Activated CD4-positive, CD25-positive, alpha-beta regulatory T cell (primary cell): Measurements from ENCODE around the gene GRIK4.
A peak's percentile ranks its signal among the peaks of the same experiment; 100 is the strongest.
"Not testable (repeated sequence)": the region's sequence is repeated elsewhere in the genome, so short reads cannot be mapped to it uniquely, and the experiment has no call there.

ENCODE experiments used
- DNase-seq, 4 experiments: peaks; one replicate each; lab custom pipeline; 2025; lab: John Stamatoyannopoulos, UW

Gene GRIK4

DNA sequence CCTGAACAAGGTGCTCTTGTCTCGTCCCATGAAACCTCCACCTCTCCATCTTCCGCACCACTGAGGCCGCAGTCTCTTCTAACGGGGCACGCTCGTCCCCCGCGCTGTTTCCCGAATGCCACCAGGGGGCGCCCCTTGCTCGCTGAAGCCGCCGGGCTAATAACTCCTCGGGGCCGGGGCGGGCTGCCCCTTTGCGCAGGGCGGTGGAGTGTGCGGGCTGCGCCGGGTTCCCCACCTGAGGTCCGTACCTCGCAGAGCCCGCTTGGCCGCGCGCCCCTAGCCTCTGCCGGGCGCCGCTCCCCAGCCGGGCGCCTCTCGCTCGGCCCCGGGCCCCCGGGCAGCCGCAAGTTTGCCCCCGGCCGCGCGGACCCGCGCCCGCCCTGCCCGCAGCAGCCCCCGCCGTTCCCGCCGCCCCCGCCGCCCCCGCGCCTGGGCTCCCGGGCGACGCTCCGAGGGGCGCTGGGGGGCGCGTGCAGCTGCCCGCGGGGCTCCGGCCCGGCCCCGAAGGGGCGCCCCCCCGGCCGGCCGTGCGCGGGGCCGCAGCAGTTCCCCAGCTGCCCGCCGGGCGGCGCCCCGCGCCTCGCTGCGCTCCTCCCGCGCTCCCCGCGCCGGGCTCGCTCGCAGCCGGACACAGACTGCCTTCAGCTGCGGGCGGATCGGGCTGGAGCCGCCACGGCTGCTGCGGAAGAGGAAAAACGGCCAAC, at the start of gene GRIK4:
TSS of gene GRIK4 (plus strand) at position 633 of the 704 bp plus-strand sequence. CDS start 148,571 bp downstream, outside the sequence.
- DNase-seq: peak; percentile 31 to 61 (median 54)

DNA sequence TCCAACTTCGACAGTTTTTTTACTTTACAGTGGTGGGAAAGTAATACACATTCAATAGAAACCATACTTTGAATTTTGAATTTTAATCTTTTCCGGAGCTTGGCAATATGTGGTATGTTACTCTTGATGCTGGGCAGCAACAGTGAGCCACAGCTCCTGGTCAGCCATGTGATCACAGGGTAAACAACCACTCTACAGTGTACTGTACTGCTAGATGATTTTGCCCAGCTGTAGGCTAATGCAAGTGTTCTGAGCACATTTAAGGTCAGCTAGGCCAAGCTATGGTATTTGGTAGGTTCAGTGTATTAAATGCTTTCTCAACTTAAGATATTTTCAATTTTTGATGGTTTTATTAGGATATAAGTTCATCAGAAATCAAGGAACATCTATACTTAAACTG, 48.7 kb upstream of the GRIK4 start:
- DNase-seq: no peak

- no peak for DNase-seq
Measured at GRCh38 chr11:120465921-120466534, 45.5 kb upstream of the GRIK4 start.

DNA sequence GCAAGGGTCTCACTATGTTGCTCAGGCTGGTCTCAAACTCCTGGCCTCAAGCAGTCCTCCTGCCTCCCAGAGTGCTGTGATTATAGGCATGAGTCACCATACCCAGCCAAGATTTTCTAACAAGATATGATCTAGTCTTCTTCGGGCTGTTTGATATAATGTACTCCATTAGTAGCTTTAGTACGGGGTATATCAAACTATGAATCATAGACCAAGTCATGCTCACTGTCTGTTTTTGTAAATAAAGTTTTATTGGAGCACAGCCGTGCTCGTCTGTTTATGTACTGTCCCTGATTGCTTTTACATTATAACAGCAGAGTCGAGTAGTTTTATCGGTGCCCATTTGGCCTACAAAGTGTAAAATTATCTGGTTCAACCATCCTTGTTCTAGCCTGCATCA, 43.9 kb upstream of the GRIK4 start:
- no peak for DNase-seq

DNA sequence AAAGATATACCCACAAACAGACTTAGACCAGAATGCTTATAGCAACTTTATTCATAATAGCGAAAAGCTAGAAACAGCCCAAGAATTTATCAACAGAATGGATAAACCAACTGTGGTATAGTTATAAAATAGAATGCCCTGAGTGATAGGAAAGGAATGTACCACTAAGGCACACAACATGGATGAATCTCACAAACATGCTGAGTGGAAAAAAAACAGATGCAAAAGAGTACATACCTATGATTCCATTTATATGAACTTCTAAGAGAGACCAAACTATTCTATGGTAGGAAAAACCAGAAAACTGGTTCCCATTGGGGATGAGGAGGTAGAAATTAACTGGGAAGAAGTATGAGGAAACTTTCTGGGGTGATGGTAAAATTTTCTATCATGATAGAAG, 40.4 kb upstream of the GRIK4 start:
- no peak for DNase-seq

GRCh38 chr11:120471994-120472393, 39.6 kb upstream of the GRIK4 start:
- DNase-seq: no peak

DNA sequence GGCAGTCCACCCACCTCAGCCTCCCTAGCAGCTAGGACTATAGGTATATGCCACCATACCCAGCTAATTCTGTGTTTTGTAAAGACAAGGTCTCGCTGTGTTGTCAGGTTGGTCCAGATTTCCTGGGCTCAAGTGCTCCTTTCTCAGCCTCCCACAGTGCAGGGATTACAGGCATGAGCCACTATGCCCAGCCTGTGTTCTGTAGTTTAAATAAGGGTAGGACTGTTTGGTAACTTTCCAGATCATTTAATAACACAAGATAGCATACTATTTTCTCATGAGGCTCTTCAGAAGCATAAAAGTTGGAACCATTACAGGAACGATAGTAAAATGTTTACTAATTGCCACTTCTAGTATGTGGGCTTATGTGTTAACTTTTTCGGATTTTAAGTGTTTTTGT, 38.0 kb upstream of the GRIK4 start:
- DNase-seq: no peak

DNA sequence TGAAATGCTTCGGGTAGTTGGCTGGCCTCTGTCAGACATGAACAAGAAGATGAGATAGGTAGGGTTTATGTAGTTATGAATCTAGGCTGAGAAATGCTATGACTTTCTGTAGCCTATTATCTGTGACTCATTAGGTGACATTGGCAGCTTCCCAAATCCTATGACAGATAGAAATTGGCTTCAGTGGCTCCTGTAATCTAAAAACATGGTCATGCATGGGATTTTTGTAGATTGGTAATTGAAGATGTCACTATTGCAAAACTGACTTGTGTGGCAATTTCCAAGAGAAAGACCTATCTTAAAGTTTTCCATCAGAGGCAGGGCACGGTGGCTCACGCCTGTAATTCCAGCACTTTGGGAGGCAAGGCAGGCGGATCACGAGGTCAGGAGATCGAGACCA, 29.4 kb upstream of the GRIK4 start:
- DNase-seq: no peak

DNA sequence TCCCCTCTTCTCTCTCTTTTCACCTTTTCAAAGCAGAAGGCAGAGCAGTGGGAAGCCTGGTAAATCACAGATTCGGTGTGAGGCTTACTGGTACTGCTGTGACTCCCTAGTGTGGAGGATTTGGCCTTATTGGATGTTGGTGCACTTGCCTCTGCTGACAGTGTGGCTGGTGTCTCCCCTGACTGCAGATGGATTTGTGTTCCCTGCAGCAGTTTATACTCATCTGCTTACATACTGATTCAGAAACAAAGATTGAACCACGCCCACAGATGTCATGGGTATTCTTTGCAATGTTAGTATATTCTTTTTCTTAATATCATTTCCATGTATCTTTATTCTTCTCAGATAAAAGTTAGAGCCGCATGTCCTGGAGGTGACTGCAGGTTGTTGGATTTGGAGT, 26.8 kb upstream of the GRIK4 start:
- DNase-seq: no peak

DNA sequence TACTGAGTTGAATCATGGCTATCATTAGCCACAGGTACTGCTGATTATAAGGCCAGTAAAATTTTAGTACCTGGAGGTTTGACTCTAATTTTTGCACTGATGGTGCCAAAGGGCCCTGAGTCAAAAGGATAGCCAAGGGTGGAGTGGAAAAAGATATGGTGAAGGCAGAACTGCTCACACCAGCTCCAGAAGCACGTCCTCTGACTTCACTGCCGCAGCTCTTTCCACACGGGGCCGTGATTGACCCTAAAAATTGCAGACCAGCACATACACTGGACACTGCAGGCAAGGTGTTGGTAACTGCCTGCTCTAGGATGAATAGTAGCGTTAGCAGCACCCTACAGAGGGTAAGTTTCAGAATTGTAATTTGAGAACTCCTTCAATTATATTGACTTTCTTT, 25.4 kb upstream of the GRIK4 start:
- no peak for DNase-seq

DNA sequence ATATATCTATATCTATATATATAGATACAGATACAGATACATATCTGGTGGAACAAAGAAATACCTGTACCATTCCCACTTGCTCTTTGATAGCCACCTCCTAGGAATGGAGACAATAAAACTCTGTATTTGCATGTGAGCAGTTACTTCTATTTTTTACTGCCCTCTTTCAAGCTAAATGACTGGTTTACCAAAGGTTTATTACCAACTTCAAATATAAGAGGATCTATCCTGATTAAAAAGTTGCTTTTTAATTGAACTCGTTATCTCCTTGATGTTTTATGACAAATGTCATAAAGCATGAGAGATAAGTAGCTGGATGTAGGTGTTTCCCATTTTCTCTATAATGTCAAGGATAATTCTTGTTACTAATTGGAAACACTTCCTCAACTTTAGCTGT, 21.7 kb upstream of the GRIK4 start:
- no peak for DNase-seq

GRCh38 chr11:120492486-120492885, 19.1 kb upstream of the GRIK4 start:
- no peak for DNase-seq

- no peak for DNase-seq
Measured at GRCh38 chr11:120494595-120494994, 17.0 kb upstream of the GRIK4 start.

- DNase-seq: no peak
Measured at GRCh38 chr11:120499088-120499487, 12.5 kb upstream of the GRIK4 start.

DNA sequence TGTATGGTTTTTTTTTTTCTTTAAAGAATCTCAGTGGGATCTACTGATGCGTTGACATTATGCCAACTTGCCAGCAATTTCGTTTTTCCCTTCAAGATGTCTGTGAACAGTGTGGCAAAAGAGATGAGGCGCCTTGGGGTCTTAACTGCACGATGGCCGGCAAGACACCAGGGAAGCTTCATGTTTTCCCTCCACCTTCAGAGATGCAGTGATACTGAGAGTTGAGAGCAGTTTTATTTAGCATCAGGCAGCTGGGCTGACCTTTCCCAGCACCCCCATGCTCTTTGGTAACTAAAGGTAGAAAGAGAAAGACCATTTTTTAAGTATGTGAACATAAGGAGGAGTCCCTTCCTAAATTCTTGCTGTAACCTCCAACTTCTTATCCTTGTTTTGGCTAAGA, 11.7 kb upstream of the GRIK4 start:
- DNase-seq: no peak

DNA sequence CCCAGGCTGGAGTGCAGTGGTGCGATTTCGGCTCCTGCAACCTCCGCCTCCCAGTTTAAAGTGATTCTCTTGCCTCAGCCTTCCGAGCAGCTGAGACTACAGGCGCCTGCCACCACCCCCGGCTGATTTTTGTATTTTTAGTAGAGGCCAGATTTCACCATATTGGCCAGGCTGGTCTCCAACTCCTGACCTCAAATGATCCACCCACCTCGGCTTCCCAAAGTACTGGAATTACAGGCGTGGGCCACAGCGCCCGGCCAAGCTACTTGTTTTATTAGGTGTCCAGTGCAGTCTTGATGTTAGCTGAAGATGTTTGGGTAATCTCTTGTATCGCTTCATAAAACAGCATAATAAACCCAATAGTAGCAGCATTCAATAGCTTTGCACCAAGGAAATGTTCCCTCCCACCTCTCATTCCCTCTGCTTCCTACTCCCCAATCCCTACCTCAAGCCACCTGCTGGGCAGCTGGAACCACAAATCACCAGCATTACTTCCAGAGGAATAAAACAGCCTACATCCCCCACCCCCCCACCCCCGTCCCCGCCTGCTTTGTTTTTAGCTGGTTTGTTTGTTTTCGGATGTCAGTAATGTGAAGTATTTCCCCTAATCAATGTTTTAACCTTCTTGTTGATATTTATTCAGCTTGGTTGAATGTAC, 11.0 kb upstream of the GRIK4 start:
- no peak for DNase-seq

DNA sequence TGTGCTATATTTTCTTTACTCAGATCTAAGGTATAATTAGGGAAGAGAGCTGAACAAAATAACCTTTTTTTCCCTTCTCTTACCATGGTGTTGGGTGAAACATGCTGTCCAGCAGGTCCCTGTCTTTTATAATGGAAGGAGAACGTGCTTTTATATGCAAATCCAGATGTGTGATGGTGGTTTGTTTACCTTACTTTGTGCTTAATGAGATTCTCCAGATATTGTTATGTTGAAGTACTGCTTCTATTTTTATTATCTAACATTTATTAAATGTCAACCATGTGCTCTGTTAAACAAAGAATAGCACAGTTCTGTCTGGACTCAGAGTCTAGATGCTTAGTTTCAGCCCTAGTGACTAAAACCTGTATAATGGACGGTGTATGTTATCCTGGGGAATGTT, 10.1 kb upstream of the GRIK4 start:
- no peak for DNase-seq

DNA sequence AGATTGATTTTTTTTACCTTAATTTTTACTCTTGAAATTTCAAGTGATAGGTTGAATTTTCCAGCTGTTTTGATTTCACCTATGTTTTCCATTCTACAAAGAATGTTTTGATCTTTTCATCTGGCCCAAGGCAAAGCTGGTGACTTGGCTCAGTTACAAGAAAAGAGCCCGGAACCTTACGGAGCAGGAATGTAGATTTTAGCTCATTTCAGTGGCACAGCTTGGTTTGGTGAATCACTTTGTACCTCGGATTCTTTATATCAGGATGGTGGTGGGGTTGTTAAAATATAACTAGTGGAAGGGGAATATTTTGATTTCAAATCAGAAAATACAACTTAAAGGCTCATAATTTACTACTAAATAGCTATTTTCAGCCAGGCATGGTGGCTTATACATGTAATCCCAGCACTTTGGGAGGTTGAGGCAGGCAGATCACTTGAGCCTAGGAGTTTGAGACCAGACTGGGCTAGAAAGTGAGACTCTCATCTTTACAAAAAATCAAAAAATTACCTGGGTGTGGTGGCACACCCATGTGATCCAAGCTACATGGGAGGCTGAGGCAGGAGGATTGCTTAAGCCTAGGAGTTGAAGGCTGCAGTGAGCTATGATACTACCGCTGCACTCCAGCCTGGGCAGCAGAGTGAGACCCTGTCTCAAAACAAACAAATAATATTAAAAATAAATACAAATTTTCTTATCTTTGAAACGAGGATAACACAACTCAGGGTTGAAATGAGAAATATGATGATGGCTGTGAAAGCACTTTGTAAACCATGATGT, 9.4 kb upstream of the GRIK4 start:
- DNase-seq: no peak

- DNase-seq: not testable (repeated sequence)
Measured at GRCh38 chr11:120503529-120503928, 8.0 kb upstream of the GRIK4 start.

GRCh38 chr11:120505801-120506425, 5.6 kb upstream of the GRIK4 start:
- no peak for DNase-seq

- DNase-seq: no peak
Measured at GRCh38 chr11:120509346-120510053, 2.0 kb upstream of the GRIK4 start.
